ENCODE results near the gene AGMO.

AGMO gene

GRCh38 chr7:15604166-15604565, 42.4 kb upstream of the AGMO start:
- H3K4me3 ChIP-seq (ENCODE audit: low read depth, low read length), result no peak overlapping the region
- no peak for TF ChIP-seq MYC (IDR thresholded peaks at IDR 0.05; ENCODE audit: low read depth, low read length)
- no peak for TF ChIP-seq CTCF (IDR thresholded peaks at IDR 0.05; ENCODE audit: low read depth, low read length)
- no peak for TF ChIP-seq MAX (IDR thresholded peaks at IDR 0.05; ENCODE audit: low read depth, low read length)
- TF ChIP-seq POLR2A (IDR thresholded peaks at IDR 0.05; ENCODE audit: extremely low read depth, insufficient read length), result no peak
- DNase-seq (ENCODE audit: low read depth), result no peak

- TF ChIP-seq CTCF (IDR thresholded peaks at IDR 0.05; ENCODE audit: low read depth, low read length), result no peak
- TF ChIP-seq MAX (IDR thresholded peaks at IDR 0.05; ENCODE audit: low read depth, low read length), result no peak
- no peak for TF ChIP-seq MYC (IDR thresholded peaks at IDR 0.05; ENCODE audit: low read depth, low read length)
- TF ChIP-seq POLR2A (IDR thresholded peaks at IDR 0.05; ENCODE audit: extremely low read depth, insufficient read length), result no peak
- DNase-seq (ENCODE audit: low read depth), result no peak
- H3K4me3 ChIP-seq (ENCODE audit: low read depth, low read length), result no peak overlapping the region
Measured at GRCh38 chr7:15603124-15603523, 41.3 kb upstream of the AGMO start.

GRCh38 chr7:15602236-15602635, 40.4 kb upstream of the AGMO start:
- no peak for DNase-seq (ENCODE audit: low read depth)
- no peak overlapping the region for H3K4me3 ChIP-seq (ENCODE audit: low read depth, low read length)
- TF ChIP-seq MYC (IDR thresholded peaks at IDR 0.05; ENCODE audit: low read depth, low read length), result no peak
- no peak for TF ChIP-seq CTCF (IDR thresholded peaks at IDR 0.05; ENCODE audit: low read depth, low read length)
- no peak for TF ChIP-seq POLR2A (IDR thresholded peaks at IDR 0.05; ENCODE audit: extremely low read depth, insufficient read length)
- no peak for TF ChIP-seq MAX (IDR thresholded peaks at IDR 0.05; ENCODE audit: low read depth, low read length)

- TF ChIP-seq CTCF (IDR thresholded peaks at IDR 0.05; ENCODE audit: low read depth, low read length) (no peak), MAX (IDR thresholded peaks at IDR 0.05; ENCODE audit: low read depth, low read length) (no peak), MYC (IDR thresholded peaks at IDR 0.05; ENCODE audit: low read depth, low read length) (no peak)
- no peak for DNase-seq (ENCODE audit: low read depth)
Measured at GRCh38 chr7:15601175-15601574, 39.4 kb upstream of the AGMO start.

GRCh38 chr7:15600298-15600697, 38.5 kb upstream of the AGMO start:
- no peak for TF ChIP-seq CTCF (IDR thresholded peaks at IDR 0.05; ENCODE audit: low read depth, low read length)
- TF ChIP-seq MYC (IDR thresholded peaks at IDR 0.05; ENCODE audit: low read depth, low read length), result no peak
- TF ChIP-seq POLR2A (IDR thresholded peaks at IDR 0.05; ENCODE audit: extremely low read depth, insufficient read length), result no peak
- TF ChIP-seq MAX (IDR thresholded peaks at IDR 0.05; ENCODE audit: low read depth, low read length), result no peak
- DNase-seq (ENCODE audit: low read depth), result no peak

More at GRCh38 chr7:15601175-15601574, 39.4 kb upstream of the AGMO start:
- H3K4me3 ChIP-seq (ENCODE audit: low read depth, low read length), result no peak overlapping the region

GRCh38 chr7:15594461-15594860, 32.6 kb upstream of the AGMO start:
- TF ChIP-seq CTCF (IDR thresholded peaks at IDR 0.05; ENCODE audit: low read depth, low read length) (no peak), MAX (IDR thresholded peaks at IDR 0.05; ENCODE audit: low read depth, low read length) (no peak)
- H3K4me3 ChIP-seq (ENCODE audit: low read depth, low read length), result no peak overlapping the region
- no peak for DNase-seq (ENCODE audit: low read depth)

More at GRCh38 chr7:15600298-15600697, 38.5 kb upstream of the AGMO start:
- H3K4me3 ChIP-seq (ENCODE audit: low read depth, low read length), result no peak overlapping the region
